IMR-90 (cell line): ENCODE measurements around the gene TMEM239. TPM values are rescaled to one million over a fixed set of nuclear protein-coding genes. Genes with fewer than 3 reads are reported as not detected.
"Not testable (repeated sequence)": the region's sequence is repeated elsewhere in the genome, so short reads cannot be mapped to it uniquely, and the experiment has no call there.

Source experiments
- ATAC-seq: fragments of 200-7000 bp; cut with Tn5 transposase; 2 replicates; pipeline ENCODE4 v1.9.1; 2020; ENCODE audit warnings: low read depth, mild to moderate bottlenecking, moderate library complexity
- BruUV-seq: library from RNA; stranded (reverse); fragments of 400-500 nt; replicated peaks from 2 replicates; lab custom pipeline; 2021; lab: Mats Ljungman, UMichigan
- CTCF ChIA-PET: fragments of 300-600 bp; formaldehyde crosslinking; extraction: SDS; loops from one replicate; lab custom pipeline; 2021; ENCODE audit warnings: antibody characterized with exemption; lab: Yijun Ruan, JAX
- POLR2A ChIA-PET: fragments of 300-600 bp; sonication (Branson Sonifier 250); formaldehyde crosslinking; loops from one replicate; lab custom pipeline; 2022; ENCODE audit warnings: antibody characterized with exemption; ENCODE audit not compliant: unreplicated experiment; lab: Charles Lee
- DNase-seq: peaks from one replicate; pipeline ENCODE4 v3.0.0; 2013
- H2AFZ ChIP-seq: replicated peaks from 2 replicates; pipeline ENCODE3; 2013; ENCODE audit warnings: low read length, mild to moderate bottlenecking; ENCODE audit not compliant: poor library complexity
- H2AK5ac ChIP-seq: 2 replicates; pipeline ENCODE4 v1.6.1; 2013; ENCODE audit warnings: low read depth, low read length, inconsistent platforms
- H2AK9ac ChIP-seq: replicated peaks from 2 replicates; pipeline ENCODE3; 2013; ENCODE audit warnings: mild to moderate bottlenecking, low read depth, low read length, moderate library complexity; ENCODE audit not compliant: poor library complexity
- H2BK120ac ChIP-seq: 2 replicates; pipeline ENCODE4 v1.6.1; 2013; ENCODE audit warnings: low read depth, low read length, inconsistent platforms
- H2BK15ac ChIP-seq: 3 replicates; pipeline ENCODE4 v1.6.1; 2013; ENCODE audit warnings: low read depth, low read length, inconsistent platforms
- H2BK20ac ChIP-seq: 2 replicates; pipeline ENCODE4 v1.6.1; 2013; ENCODE audit warnings: low read depth, mild to moderate bottlenecking, inconsistent platforms, low read length, moderate library complexity
- H2BK5ac ChIP-seq: 2 replicates; pipeline ENCODE4 v1.6.1; 2013; ENCODE audit warnings: mild to moderate bottlenecking, low read depth, low read length, inconsistent platforms; ENCODE audit not compliant: poor library complexity, severe bottlenecking
- H3K14ac ChIP-seq: replicated peaks from 2 replicates; pipeline ENCODE4 v1.6.1; 2013; ENCODE audit warnings: low read depth, low read length, inconsistent platforms
- H3K18ac ChIP-seq: 2 replicates; pipeline ENCODE4 v1.6.1; 2013; ENCODE audit warnings: low read depth, low read length, control low read depth
- H3K23ac ChIP-seq: 2 replicates; pipeline ENCODE4 v1.6.1; 2013; ENCODE audit warnings: low read depth, low read length, inconsistent platforms
- H3K27ac ChIP-seq: 2 replicates; pipeline ENCODE4 v1.5.1; 2013; ENCODE audit warnings: mild to moderate bottlenecking, control low read depth, low read length; ENCODE audit not compliant: insufficient read depth
- H3K27me3 ChIP-seq: 2 replicates; pipeline ENCODE4 v1.6.1; 2013; ENCODE audit warnings: low read length; ENCODE audit not compliant: control insufficient read depth, insufficient read depth
- H3K36me3 ChIP-seq: 2 replicates; pipeline ENCODE4 v1.6.1; 2013; ENCODE audit warnings: low read length, mixed read lengths; ENCODE audit not compliant: control insufficient read depth, insufficient read depth
- H3K4ac ChIP-seq: 2 replicates; pipeline ENCODE4 v1.6.1; 2013; ENCODE audit warnings: low read depth, low read length, inconsistent platforms
- H3K4me1 ChIP-seq: 2 replicates; pipeline ENCODE4 v1.6.1; 2013; ENCODE audit warnings: low read length, mixed read lengths; ENCODE audit not compliant: control insufficient read depth, insufficient read depth
- H3K4me2 ChIP-seq: 2 replicates; pipeline ENCODE4 v1.6.1; 2013; ENCODE audit warnings: low read depth, mild to moderate bottlenecking, control low read depth, low read length, moderate library complexity
- H3K4me3 ChIP-seq: 2 replicates; pipeline ENCODE4 v1.5.1; 2013; ENCODE audit warnings: low read depth, mild to moderate bottlenecking, control low read depth, low read length, moderate library complexity; ENCODE audit not compliant: insufficient read depth
- H3K56ac ChIP-seq: 2 replicates; pipeline ENCODE4 v1.6.1; 2013; ENCODE audit warnings: low read length, inconsistent platforms; ENCODE audit not compliant: insufficient read depth; ENCODE audit errors: extremely low read depth
- H3K79me1 ChIP-seq, 2 experiments: 2 replicates each; pipeline ENCODE4 v1.6.1; 2013; ENCODE audit warnings: low read length in 2 of 2, inconsistent platforms in 1 of 2, low read depth in 1 of 2
- H3K9ac ChIP-seq: 2 replicates; pipeline ENCODE4 v1.6.1; 2013; ENCODE audit warnings: low read depth, low read length, control low read depth
- H3K9me1 ChIP-seq: 2 replicates; pipeline ENCODE4 v1.6.1; 2013; ENCODE audit warnings: low read length, inconsistent platforms; ENCODE audit not compliant: insufficient read depth
- H3K9me3 ChIP-seq: 2 replicates; pipeline ENCODE4 v1.6.1; 2013; ENCODE audit warnings: low read length; ENCODE audit not compliant: control insufficient read depth, insufficient read depth
- H4K20me1 ChIP-seq: 2 replicates; pipeline ENCODE4 v1.6.1; 2013; ENCODE audit warnings: low read length, inconsistent platforms; ENCODE audit not compliant: insufficient read depth
- H4K5ac ChIP-seq: 2 replicates; pipeline ENCODE4 v1.6.1; 2013; ENCODE audit warnings: mild to moderate bottlenecking, low read depth, low read length, control low read depth
- H4K8ac ChIP-seq, 2 experiments: 2 replicates each; pipeline ENCODE4 v1.6.1; 2013; ENCODE audit warnings: low read depth in 2 of 2, low read length in 2 of 2, control low read depth in 1 of 2, inconsistent platforms in 1 of 2
- H4K91ac ChIP-seq: 2 replicates; pipeline ENCODE4 v1.6.1; 2013; ENCODE audit warnings: low read depth, low read length, inconsistent platforms; ENCODE audit not compliant: insufficient read depth
- WGBS, 2 experiments: methylation state at CpG; one replicate each; pipeline versions ENCODE4 v1.1.5 to v1.1.7; 2013; ENCODE audit warnings: missing lambda C conversion rate in 2 of 2; ENCODE audit not compliant: insufficient read length in 1 of 2; ENCODE audit errors: extremely low coverage in 2 of 2; 5-methylcytosine and 5-hydroxymethylcytosine counted together
- dilution Hi-C: fragments of 300-500 bp; cut with HindIII; formaldehyde crosslinking; loops from one replicate; pipeline ENCODE4 v1.14.3; 2018; ENCODE audit warnings: low sequenced_read_pairs; ENCODE audit not compliant: unreplicated experiment
- in situ Hi-C: fragments of 300-500 bp; cut with MboI; formaldehyde crosslinking; loops from 3 replicates; pipeline ENCODE4 v1.14.3; 2019; ENCODE audit warnings: low sequenced_read_pairs, inconsistent platforms, mixed read lengths
- intact Hi-C: fragments of 100-400 bp; cut with micrococcal nuclease; formaldehyde crosslinking; loops from 2 replicates; pipeline ENCODE4 v1.10.0; 2022
- polyA plus RNA-seq, 3 experiments: library from polyadenylated mRNA; depleted of rRNA; stranded (reverse); fragments of >200 nt; gene quantifications; 2 replicates each; pipeline ENCODE4 v1.2.3, GENCODE V29; 2012; ENCODE audit warnings: low replicate concordance in 1 of 3
- total RNA-seq: library from RNA; depleted of rRNA; stranded (reverse); fragments of >200 nt; gene quantifications from 2 replicates; pipeline ENCODE4 v1.2.3, GENCODE V29; 2012

Gene TMEM239
- total and polyA plus RNA-seq, 2 of the 4 experiments (the other 2 are of a cell fraction): 0.32 TPM; not detected in 1

GRCh38 chr20:2770091-2770490 is 46.1 kb upstream of the TMEM239 start:
- BruUV-seq, H3K18ac ChIP-seq, intact Hi-C loops, H4K91ac ChIP-seq, DNase-seq, H2AFZ ChIP-seq, H3K9me1 ChIP-seq, H2AK9ac ChIP-seq, H3K36me3 ChIP-seq, POLR2A ChIA-PET, H3K23ac ChIP-seq, H3K9me3 ChIP-seq, H3K4me2 ChIP-seq, H3K14ac ChIP-seq, H3K4me1 ChIP-seq, dilution Hi-C loops, H4K8ac ChIP-seq, H3K4ac ChIP-seq, H3K79me1 ChIP-seq, ATAC-seq, H3K9ac ChIP-seq, H3K27ac ChIP-seq, H2BK5ac ChIP-seq, H3K4me3 ChIP-seq, H2BK120ac ChIP-seq, in situ Hi-C loops, H2AK5ac ChIP-seq, H4K5ac ChIP-seq, H4K20me1 ChIP-seq, H3K56ac ChIP-seq, H2BK20ac ChIP-seq, H2BK15ac ChIP-seq: not testable (repeated sequence)
- CTCF ChIA-PET: interaction anchor here (0.7 kb wide), 1 partner anchor 9 kb away, joined by 3 read pairs; no protein-coding TSS in a partner anchor
- peaks cover 14% of the 10 kb centered on the region for H3K27me3 ChIP-seq
- 93% methylated on average over 5 of the region's 12 CpGs; no CpG with 5 or more reads in 1 of the 2 experiments for WGBS, 2 experiments
